H54 (cell line): ENCODE results near the gene NDUFB6.
"Not testable (repeated sequence)": the region's sequence is repeated elsewhere in the genome, so short reads cannot be mapped to it uniquely, and the experiment has no call there.

Experiments used
- DNase-seq: peaks from one replicate; pipeline ENCODE4 v3.0.0; 2011; ENCODE audit warnings: low spot score, mixed read lengths; ENCODE audit not compliant: insufficient read length
- FAIRE-seq: peaks from 3 replicates; lab custom pipeline; 2011; peaks lifted over from hg19 to GRCh38; lab: Jason Lieb, UNC
- POLR2A ChIP-seq: IDR thresholded peaks from 2 replicates; pipeline ENCODE4 v1.6.1; 2011; ENCODE audit warnings: low read depth, mild to moderate bottlenecking, low read length

The NDUFB6 gene

DNA sequence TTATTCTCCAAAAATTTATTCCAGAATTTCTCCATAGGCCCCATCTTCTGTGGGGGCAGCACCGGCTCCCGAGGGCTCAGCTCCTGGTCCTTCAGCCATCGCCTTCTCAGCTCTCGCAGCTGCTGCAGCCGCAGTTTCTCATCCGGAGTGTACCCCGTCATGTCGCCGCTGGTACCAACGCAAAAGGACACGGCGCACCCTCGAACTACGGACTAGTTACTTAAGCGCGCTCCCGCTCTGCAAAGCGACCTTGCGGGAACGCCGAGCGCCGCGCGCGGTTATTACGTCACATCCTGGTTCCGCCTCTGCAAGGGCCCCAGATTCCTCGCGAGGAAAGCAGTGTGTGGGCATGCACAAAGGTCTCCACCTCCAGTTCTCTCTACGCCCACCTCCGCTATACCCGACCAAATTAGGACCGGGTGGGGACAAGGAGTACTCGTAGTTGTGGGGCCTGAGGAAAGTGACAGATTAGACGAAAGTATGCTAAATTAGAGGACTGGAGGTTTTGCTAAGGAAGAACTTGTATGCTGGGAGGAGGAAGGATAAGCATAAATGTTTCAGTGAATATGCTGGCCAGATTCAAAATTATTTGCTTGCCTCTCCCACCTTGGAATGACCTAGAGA, at the start of gene NDUFB6:
Gene NDUFB6 (minus strand): TSS at position 260 of the 624 bp plus-strand sequence. CDS start 99 bp downstream, at position 161.
- FAIRE-seq (peak; percentile 80), DNase-seq (peak; percentile 48)
- peak; percentile 73; the same call in 1 of the 2 replicates for TF ChIP-seq POLR2A

DNA sequence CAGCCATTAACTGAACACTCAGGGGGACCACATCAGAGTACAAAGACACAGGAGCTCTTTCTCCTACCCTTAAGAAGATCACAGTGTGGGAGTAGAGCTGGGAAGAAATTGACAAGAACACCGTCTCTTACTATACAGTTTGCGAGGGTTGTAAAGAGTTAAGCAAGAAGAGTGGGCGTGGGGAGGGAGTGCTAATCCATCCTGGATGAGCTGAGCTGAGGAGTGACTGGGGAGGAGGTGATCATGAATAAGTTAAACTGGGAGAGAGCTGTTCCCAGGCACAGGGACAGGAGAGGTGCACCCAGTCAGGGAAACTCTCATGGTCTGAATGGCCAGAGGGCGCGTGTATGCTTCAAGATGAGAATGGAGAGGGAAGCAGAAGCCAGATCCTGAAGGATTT, 45.3 kb upstream of the NDUFB6 start:
- FAIRE-seq = no peak
- no peak for DNase-seq
- no peak for TF ChIP-seq POLR2A

DNA sequence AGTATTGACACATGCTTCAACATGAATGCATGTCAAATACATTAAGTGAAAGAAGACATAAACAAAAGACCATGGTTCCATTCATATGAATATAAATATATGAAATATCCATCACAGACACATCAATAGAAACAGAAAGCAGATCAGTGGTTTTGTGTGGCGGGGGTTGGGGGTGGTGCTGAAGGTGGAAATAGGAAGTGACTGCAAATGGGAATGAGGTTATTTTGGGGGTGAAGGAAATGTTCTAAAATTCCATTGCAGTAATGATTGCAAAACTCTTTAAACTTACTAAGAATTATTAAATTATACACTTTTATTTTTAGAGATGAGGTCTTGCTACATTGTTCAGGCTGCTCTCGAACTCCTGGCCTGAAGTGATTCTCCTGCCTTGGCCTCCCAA, 33.9 kb upstream of the NDUFB6 start:
- no peak for DNase-seq
- no peak for TF ChIP-seq POLR2A
- no peak for FAIRE-seq

DNA sequence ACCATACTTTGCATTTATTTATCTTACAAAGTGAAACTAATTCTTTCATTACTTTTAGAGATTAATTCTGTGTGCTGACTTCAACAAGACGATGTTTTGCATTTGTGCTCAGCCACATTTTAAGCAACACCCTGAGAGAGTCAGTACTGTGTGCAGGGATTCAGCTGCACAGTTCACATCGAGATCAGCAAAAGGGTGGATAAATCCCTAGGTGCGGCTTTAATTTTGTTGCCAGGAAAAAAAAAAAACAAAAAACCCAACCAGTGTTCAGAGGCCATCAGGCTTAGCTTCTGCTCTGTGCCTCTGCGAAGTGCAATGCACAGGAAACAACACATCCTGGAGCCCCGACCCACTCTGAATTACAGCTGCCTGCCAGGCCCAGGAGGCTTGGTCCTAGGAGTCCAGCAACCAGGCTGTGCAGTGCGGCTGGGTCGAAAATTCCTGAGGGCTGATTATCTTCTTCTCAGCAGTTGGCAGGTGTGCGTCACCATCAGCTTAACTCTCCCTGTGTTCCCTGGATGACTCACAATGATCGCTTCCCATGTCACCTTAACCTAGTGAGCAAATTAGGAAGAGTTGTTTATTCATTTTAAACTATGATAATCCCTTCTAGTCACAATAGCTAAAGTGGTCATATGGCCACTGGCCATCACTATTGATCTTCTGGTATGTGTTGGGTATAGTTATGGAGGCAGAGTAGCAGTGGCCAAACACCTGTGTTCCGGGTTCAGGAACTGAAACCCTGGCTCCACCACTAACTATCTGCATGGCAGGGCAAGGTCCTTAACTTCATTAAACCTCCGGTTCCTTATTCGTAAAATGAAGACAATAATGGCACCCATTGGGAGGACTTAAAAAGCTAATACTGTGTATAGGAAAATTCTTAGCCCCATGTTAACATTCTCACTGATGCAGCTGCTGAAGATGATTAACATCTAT, 31.2 kb upstream of the NDUFB6 start:
- no peak for TF ChIP-seq POLR2A
- peak; percentile 49 for DNase-seq
- peak; percentile 92 for FAIRE-seq

DNA sequence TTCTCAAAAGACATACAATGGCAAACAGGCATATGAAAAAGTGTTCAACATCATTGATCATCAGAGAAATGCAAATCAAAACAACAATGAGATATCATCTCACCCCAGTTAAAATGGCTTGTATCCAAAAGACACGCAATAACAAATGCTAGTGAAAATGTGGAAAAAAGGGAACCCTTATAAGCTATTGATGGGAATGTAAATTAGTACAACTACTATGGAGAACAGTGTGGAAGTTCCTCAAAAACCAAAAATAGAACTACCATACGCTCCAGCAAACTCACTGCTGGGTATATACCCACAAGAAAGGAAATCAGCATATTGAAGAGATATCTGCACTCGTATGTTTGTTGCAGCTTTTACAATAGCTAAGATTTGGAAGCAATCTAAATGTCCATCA, 26.1 kb upstream of the NDUFB6 start:
- DNase-seq, FAIRE-seq: not testable (repeated sequence)

DNA sequence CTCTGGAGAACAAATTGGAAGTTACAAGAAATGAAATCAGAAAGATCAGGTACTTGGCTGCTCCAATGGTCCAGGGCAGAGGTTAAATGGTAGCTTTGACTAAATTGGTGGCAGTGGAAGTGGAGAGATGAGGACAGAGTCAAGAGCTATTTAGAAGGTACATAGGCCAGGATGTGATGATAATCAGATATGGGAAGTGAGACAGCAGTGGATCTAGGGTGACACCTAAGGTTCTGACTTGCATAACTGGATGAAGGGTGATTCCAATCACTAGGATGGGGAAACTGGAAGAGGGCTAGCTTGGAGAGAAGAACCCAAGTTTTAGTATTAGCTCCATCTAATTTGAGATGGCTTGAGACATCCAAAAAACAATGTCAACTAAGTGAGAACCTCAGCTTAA, 24.0 kb upstream of the NDUFB6 start:
- FAIRE-seq = no peak
- no peak for TF ChIP-seq POLR2A
- DNase-seq = no peak

DNA sequence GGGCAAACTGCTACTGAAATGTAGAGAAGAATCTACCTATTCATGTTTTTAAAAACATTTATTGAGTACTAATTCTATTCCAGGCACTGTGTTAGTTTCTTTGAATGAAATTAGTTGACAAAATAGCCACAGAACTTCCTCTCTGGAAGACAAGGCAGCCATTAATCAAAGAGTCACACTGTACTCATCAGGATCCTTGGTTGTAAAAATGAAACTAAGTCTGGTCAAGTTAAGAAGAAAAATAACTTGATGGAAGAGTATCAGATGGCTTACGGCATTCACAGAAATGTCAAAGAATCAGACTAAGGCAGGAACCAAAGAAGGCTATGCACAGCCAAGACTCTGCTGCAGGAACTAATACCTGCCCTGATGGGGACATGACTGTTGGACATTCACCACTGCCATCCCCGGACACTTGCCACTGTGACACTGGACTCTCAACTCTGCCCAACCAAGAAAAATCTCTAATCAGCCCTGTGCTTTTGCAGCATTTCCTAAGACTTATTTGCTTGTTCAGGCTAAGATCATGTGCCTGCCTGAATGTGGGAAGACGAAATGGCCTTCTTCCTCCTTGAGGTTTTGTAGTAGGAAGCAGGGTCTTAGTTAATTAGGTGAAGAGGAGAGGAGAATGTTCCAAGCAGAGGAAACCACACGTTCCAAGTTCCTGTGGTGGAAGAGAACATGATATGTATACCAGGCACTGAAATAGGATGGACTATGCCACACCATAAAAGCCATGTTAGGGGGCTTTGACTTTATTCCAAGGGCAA, 23.3 kb upstream of the NDUFB6 start:
- DNase-seq (no peak), FAIRE-seq (no peak)
- TF ChIP-seq POLR2A = no peak

DNA sequence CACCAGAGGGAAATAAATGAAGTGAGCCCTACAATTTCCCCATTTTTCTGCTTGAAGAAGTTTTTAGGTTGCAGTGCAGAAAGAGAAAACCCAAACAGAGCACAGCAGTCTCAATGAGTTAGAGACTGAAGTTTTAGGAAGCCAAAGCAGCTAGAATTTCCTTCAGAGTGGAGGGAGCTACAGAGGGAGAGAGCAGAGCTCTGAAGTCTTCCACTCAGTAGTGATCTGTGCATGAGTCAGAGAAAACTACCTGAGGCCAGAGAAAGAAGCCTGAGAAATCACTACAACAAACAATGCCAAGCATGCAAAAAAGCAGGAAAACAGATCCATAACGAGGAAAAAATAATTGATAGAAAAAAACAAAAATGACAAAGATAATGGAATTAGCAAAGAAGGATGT, 17.9 kb upstream of the NDUFB6 start:
- FAIRE-seq = no peak
- TF ChIP-seq POLR2A = no peak
- no peak for DNase-seq

DNA sequence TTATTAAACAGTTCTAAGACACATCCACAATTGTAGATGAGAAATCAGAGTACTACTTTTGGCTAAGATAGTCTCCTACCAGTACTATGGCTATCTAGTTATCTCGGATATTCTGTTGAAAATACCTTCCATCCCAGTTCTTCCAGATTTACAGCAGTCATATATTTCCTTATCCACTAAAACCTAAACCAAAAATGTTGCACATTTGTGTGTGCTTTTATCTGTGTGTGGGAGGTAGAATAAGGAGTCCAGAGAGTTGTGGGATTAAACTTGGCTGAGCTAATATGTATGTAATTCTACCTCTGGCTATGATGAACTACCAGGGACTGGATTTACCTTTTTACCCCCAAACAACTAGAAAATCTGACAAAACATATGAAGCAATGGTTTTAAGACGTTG, 17.5 kb upstream of the NDUFB6 start:
- FAIRE-seq (no peak), DNase-seq (no peak)
- TF ChIP-seq POLR2A = no peak

DNA sequence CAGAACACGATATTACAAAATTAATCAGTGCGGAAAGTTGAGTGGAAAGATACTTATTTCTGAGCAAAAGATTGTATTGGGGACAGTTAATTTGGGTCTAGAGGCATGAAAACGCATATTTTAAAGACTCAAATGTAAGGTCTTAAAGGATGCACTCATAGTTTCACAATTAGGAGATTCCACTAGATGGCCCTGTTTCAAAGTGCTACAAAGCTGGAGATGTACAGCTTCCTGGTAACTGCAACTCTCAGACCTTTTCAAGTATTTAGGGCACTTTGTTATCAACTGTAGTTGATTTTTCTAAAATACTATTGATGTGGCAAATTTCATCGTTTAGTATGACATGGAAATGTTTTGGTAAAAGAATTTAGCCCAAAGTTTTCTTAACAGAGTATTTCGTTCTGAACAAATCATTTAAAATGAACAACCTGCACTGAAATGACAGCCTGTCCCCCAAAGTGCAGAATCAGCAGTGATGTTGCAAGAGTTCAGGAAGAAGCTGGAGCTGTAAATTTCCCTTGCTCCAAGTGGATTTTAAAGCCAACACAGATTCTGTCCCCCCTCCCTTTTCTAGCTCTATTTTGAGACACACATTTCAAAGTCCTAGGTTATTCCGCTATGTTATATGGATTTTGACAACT, 16.2 kb upstream of the NDUFB6 start:
- TF ChIP-seq POLR2A = no peak
- no peak for DNase-seq
- FAIRE-seq = peak; percentile 23

DNA sequence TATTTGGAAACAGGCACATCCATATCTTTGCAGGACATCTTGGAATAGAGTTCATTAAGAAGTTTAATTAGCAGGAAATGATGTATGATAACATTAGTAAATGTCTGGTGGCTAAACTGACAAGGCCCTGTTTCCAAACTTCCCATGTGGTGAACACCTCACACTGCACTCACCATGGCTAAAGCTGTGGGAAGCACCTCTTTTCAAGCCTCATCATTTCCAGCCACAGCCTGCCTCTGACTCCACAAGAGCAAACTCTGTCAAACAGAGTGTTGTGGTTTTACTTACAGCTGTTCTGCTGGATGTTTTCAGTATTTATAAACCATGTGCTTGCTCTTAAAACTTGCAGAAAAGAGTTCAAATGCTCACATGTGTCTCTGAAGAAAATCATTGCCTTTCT, 14.9 kb upstream of the NDUFB6 start:
- DNase-seq = no peak
- FAIRE-seq = no peak
- TF ChIP-seq POLR2A = no peak

DNA sequence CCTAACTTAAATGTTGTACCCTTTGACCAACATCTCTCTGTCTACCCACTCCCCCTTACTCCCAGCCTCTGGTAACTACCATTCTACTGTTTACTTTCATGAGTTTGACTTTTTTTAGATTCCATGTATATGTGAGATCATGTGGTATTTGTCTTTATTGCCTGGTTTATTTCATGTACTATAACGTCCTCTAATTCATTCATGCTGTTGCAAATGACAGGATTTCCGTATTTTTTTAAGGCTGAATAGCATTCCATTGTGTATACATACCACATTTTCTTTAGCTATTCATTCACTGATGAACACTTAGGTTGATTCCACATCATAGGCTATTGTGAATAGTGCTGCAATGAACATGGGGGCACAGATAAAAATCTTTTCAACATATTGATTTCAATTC, 11.8 kb upstream of the NDUFB6 start:
- no peak for TF ChIP-seq POLR2A
- DNase-seq = no peak
- FAIRE-seq = no peak

DNA sequence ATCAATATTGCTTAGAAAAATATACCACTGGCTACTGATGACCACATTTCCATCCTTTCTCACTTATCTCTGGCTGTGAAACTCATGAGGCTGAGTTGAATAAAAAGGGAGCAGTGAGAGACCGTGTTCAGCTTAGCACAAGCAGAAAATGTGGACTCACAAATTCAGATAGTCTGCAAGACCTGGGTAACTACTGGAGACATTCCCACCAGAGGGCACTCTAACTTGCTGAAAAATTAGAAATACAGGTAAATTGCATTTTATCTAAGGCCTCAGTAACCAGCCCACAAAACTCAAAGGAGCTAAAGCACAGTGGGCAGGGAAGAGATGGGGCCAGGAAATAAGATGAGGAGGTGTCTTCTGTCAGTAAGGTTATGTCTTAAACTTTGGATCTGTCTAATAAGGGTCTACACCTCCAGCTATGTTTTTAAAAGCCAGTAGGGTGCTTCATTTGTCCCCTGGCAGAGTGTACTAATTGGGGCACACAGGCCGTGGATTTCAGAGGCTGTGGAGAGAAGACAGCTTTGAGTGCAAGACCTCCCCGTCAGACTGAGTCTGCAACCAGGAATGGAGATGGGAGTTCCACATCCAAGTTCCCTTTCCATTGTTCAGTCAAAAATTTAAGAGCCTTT, 8.7 kb upstream of the NDUFB6 start:
- no peak for DNase-seq
- FAIRE-seq = peak; percentile 43
- TF ChIP-seq POLR2A = no peak
